HL-60/S4 treated with retinoic acid at 250 ng/mL for 4 days and 3 days (cell line): ENCODE measurements around the gene CNTNAP2.

Experiments used
- in situ Hi-C: fragments of 300-500 bp; cut with MboI; formaldehyde crosslinking; loops from 2 replicates; pipeline ENCODE4 v1.7.0; 2022; ENCODE audit warnings: low sequenced_read_pairs

Gene CNTNAP2

DNA sequence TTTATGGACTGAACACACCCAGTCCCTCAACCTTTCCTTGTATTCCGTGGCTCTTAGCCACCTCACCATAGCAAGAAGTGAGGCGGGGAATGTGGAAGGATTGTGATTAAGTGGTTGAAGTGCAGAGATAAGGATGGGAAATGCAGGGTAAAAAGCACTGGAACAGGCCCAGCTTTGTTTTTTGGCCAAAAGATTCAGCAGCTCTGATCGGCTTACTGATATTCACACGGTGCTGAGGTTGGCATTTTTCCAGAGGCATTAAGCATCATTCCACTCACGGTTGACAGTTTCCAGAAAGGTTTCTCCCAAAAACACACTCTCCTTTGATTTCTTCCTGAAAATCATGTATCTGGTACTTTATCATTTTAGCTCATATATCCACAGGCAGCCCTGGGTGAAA is 544.2 kb downstream of the CNTNAP2 start:
- in situ Hi-C loops, result no loop called here

GRCh38 chr7:146661435-146661834 is 544.8 kb downstream of the CNTNAP2 start:
- in situ Hi-C loops, result no loop called here

- in situ Hi-C loops, result no loop called here
Measured at GRCh38 chr7:146661929-146662328, 545.3 kb downstream of the CNTNAP2 start.

GRCh38 chr7:146665023-146665422 is 548.4 kb downstream of the CNTNAP2 start:
- in situ Hi-C loops, result no loop called here

- in situ Hi-C loops, result no loop called here
Measured at GRCh38 chr7:146670532-146670931, 553.9 kb downstream of the CNTNAP2 start.

- in situ Hi-C loops, result no loop called here
Measured at GRCh38 chr7:146681487-146681886, 564.9 kb downstream of the CNTNAP2 start.

DNA sequence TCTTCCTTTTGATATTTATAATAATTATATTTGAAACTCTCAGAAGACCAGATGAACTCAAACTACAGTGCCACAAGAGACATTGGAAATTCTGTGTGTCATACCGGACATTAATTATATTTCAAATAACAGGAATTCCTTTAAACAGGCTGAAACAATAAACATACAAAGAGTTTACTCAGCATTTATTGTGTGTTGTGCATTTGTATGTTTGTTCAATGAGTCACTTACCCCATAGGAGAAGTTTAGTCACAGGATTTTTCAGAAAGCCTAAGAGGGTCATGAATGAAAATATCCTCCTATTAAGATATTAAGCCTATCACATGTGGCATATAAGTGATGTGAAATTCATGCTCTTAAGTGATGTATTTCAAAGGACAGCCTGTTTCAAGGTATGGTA is 566.8 kb downstream of the CNTNAP2 start:
- in situ Hi-C loops, result no loop called here

DNA sequence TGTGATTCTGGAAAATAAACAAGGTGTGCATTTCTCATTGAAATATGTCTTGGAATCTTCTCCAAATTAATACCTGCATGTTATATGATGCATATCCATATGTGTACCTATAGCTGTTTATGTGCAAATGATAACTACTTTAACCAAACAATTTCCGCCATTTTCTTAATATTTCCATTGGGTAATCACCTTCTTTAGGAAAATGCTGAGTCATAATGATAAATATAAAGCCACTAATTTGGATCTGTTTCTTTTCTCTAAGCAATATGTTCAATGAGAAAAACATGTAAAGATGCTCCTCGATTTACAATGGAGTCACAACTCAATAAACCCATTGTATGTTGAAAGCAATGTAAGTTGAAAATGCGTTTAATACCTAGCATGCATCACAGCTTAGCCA is 574.4 kb downstream of the CNTNAP2 start:
- in situ Hi-C loops, result no loop called here

DNA sequence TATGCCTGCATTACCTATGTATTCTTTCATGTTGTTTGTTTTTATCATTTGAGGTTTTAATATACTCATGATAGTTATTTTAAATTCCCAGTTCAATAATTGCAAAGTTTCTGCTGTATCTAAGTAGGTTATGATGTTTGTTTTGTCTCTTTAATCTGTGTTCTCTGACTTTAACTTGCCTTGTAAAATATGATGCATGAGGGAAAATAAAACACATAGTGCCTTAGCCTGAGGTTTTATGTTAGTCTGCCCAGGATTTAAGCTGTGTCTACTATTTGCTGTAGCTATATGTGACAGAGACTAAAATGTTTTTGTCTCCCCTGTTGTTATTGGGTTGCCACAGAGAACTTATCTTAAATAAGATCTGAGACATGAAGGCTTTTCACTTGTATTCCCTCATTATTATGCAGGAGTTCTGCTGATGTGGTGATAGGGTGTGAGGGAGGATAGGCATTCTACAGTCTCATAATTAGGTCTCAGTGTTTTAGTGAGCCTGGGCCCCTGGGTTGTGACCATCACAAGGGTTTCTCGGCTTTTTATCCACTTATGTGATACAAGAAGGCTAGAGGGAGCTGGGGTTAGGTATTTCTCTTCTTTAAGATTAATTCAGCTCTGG is 582.5 kb downstream of the CNTNAP2 start:
- in situ Hi-C loops, result no loop called here

DNA sequence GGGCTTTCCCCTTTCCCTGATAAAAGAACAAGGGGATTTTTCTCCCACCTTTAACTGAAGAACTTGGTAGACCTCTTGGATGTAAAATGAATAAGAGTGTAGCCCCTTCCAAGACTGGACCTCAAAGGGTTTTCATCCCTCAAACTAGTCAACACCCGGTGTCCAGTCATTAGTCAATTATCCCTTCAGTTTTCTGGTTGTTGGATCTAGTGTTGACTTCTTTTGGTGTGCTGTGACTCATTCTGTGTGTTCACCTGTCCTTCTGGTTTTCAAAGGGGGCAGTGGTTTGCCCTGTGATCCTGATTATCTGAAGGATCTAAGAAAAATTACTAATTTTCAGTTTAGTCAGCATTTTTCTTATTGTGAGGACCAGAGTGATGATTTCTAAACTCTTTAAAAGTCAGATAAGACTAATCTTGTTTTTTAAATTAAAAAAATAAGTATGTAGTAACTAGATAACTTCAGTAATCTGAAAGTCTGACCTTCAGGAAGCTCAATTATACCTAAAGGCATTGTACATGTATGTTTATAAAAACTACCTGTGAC is 583.5 kb downstream of the CNTNAP2 start:
- in situ Hi-C loops, result no loop called here

- in situ Hi-C loops, result no loop called here
Measured at GRCh38 chr7:146701166-146701565, 584.6 kb downstream of the CNTNAP2 start.

DNA sequence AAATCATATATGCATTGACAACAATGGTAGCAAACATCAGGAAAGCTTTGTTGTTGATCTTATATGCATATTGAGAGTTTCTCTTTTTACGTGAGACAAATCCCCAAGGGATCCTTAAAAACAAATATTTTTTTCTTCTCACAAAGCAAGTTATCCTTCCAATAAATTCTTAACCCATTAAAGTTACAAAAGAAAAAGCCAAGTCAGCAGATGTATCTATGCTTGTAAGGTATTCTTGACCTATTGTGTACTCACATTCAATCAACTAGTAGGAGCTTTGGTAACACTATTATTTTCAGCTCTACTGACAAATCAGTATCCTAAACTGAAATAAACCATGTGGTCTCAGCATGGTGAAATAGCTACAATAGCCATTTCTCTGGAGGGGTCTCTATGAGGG is 586.3 kb downstream of the CNTNAP2 start:
- in situ Hi-C loops, result no loop called here

- in situ Hi-C loops, result no loop called here
Measured at GRCh38 chr7:146709451-146710027, 592.9 kb downstream of the CNTNAP2 start.

DNA sequence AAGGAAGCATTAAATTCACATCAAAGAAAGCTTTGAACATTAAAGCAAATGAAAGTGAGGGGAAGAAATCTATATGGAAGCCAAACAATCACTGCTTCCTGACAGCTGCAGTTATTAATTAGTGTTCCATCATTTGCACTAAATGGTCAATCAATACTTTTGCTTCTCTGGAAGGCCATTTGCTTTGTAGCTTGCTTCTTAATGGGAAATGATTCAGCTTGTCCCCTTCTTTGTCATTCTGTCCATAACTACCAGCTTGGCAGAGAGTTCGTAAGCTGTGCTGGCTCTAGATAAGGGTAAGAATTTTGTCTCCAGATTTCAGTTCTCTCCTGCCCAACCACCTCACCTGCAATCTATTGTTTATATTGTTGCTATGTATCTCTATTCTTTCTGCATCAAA is 596.6 kb downstream of the CNTNAP2 start:
- in situ Hi-C loops, result no loop called here

GRCh38 chr7:146713934-146714333 is 597.3 kb downstream of the CNTNAP2 start:
- in situ Hi-C loops, result no loop called here

- in situ Hi-C loops, result no loop called here
Measured at GRCh38 chr7:146720195-146720594, 603.6 kb downstream of the CNTNAP2 start.

DNA sequence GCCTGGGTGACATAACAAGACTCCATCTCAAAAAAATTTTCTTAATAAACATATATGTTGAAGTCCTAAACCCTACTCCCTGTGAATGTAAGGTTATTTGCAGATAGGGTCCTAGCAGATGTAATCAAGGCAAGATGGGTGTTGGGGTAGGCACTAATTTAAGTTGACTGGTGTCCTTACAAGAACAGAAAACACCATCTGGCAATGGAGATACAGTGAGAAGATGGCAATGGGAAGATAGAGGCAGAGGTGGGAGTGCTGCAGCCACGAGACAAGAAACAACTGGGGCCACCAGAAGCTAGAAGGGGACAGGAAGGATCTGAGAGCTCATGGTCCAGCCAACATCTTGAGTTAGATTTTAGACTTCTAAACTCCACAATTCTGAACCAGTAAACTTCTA is 606.4 kb downstream of the CNTNAP2 start:
- in situ Hi-C loops, result no loop called here

GRCh38 chr7:146725520-146725919 is 608.9 kb downstream of the CNTNAP2 start:
- in situ Hi-C loops, result no loop called here

GRCh38 chr7:146728141-146728540 is 611.5 kb downstream of the CNTNAP2 start:
- in situ Hi-C loops, result no loop called here

- in situ Hi-C loops, result no loop called here
Measured at GRCh38 chr7:146728611-146729010, 612.0 kb downstream of the CNTNAP2 start.

DNA sequence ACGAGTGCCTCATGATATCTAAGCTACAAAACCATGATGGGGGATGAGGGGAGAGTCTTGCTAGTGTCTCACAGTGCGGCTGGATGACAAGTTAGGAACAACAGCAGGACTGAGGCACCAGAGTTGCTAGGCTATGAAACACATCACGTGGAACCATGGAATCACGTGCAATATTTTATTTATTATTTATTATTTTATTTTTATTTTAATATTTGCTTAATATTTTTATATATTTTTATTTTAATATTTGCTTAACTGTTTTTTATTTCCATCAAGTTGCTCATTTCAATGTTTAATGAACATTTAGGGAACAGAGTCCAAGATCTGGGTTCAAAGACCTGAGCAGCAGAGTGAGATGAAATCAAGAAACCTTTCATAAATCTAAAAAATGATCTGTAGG is 614.6 kb downstream of the CNTNAP2 start:
- in situ Hi-C loops, result no loop called here

DNA sequence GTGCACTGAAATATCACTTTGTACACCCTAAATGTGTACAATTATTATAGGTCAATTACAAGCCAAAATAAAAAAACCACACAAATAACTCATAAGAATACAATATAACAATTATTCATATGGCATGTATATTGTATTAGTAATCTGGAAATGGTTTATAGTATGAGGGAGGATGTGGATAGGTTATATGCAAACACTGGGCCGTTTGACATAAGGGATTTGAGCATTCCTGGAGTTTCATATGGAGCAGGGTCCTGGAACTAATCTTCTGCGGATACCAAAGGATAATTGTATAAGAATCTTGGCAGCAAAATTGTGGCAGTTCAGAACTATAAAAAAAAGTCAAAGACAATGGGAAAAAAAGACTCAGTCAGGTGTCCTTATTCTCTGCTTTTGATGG is 619.4 kb downstream of the CNTNAP2 start:
- in situ Hi-C loops, result no loop called here
